HepG2 (cell line): Measurements from ENCODE around the gene SYDE2. TPM values are rescaled to one million over a fixed set of nuclear protein-coding genes. Genes with fewer than 3 reads are reported as not detected.

Experiments
- ASH2L ChIP-seq: fragments of 300-600, 200-600 bp; sonication (generic); IDR thresholded peaks from 2 replicates; pipeline ENCODE4 v1.7.0; 2017; ENCODE audit warnings: low read depth, mild to moderate bottlenecking, moderate library complexity, mixed read lengths, low read length; ENCODE audit not compliant: insufficient read length
- CBX5 ChIP-seq: sonication (generic); formaldehyde crosslinking; IDR thresholded peaks from 2 replicates; pipeline ENCODE4 v1.4.0; 2020; ENCODE audit warnings: missing genetic modification reagents, borderline replicate concordance
- CCDC6 ChIP-seq: sonication (generic); formaldehyde crosslinking; IDR thresholded peaks from 2 replicates; pipeline ENCODE4 v1.8.1; 2022; ENCODE audit warnings: mild to moderate bottlenecking, missing genetic modification reagents, moderate library complexity
- MED1 ChIP-seq: sonication (generic); formaldehyde crosslinking; IDR thresholded peaks from 2 replicates; pipeline ENCODE4 v1.4.0; 2020; ENCODE audit warnings: missing genetic modification reagents
- NFATC3 ChIP-seq: sonication (generic); formaldehyde crosslinking; IDR thresholded peaks from 2 replicates; pipeline ENCODE4 v1.5.1; 2020; ENCODE audit warnings: mild to moderate bottlenecking, missing genetic modification reagents
- PAX8 ChIP-seq: sonication (generic); formaldehyde crosslinking; IDR thresholded peaks from 2 replicates; pipeline ENCODE4 v1.8.0; 2022; ENCODE audit warnings: mild to moderate bottlenecking, missing genetic modification reagents, borderline replicate concordance
- RAD51 ChIP-seq: fragments of 450-650 bp; IDR thresholded peaks from 2 replicates; pipeline ENCODE4 v1.6.1; 2016; ENCODE audit warnings: borderline replicate concordance
- SKI ChIP-seq: fragments of 450-650 bp; IDR thresholded peaks from one replicate; pipeline ENCODE4 v1.6.1; 2018; ENCODE audit warnings: mild to moderate bottlenecking; ENCODE audit not compliant: partially characterized antibody
- SYNCRIP ChIP-seq: fragments of 200-400 bp; formaldehyde crosslinking; IDR thresholded peaks from 2 replicates; pipeline ENCODE4 v1.6.1; 2018; ENCODE audit warnings: mild to moderate bottlenecking, low read depth, low read length; ENCODE audit not compliant: insufficient read depth
- TBX2 ChIP-seq: sonication (generic); formaldehyde crosslinking; IDR thresholded peaks from 2 replicates; pipeline ENCODE4 v1.5.0; 2020; ENCODE audit warnings: missing genetic modification reagents, mild to moderate bottlenecking, borderline replicate concordance
- ZMYM4 ChIP-seq: sonication (generic); formaldehyde crosslinking; IDR thresholded peaks from 2 replicates; pipeline ENCODE4 v1.8.1; 2023; ENCODE audit warnings: mild to moderate bottlenecking, missing genetic modification reagents
- ZNF205 ChIP-seq: IDR thresholded peaks from 2 replicates; pipeline ENCODE4 v1.6.1; 2018; ENCODE audit warnings: missing biosample characterization, missing genetic modification reagents
- ZNF235 ChIP-seq: sonication (generic); formaldehyde crosslinking; IDR thresholded peaks from 2 replicates; pipeline ENCODE4 v1.8.1; 2023; ENCODE audit warnings: mild to moderate bottlenecking, missing genetic modification reagents, borderline replicate concordance
- ZNF274 ChIP-seq: sonication (generic); formaldehyde crosslinking; IDR thresholded peaks from 2 replicates; pipeline ENCODE4 v1.5.1; 2020; ENCODE audit warnings: mild to moderate bottlenecking, missing genetic modification reagents
- ZNF30 ChIP-seq: sonication (generic); formaldehyde crosslinking; IDR thresholded peaks from 2 replicates; pipeline ENCODE4 v1.5.0; 2020; ENCODE audit warnings: mild to moderate bottlenecking, missing genetic modification reagents
- ZNF34 ChIP-seq: sonication (generic); formaldehyde crosslinking; IDR thresholded peaks from 2 replicates; pipeline ENCODE4 v1.4.0; 2020; ENCODE audit warnings: mild to moderate bottlenecking, missing genetic modification reagents, borderline replicate concordance
- ZNF546 ChIP-seq: sonication (generic); formaldehyde crosslinking; conservative IDR thresholded peaks from 2 replicates; pipeline ENCODE4 v1.8.1; 2023; ENCODE audit warnings: mild to moderate bottlenecking, missing genetic modification reagents
- ZNF660 ChIP-seq: sonication (generic); formaldehyde crosslinking; IDR thresholded peaks from 2 replicates; pipeline ENCODE4 v1.5.1; 2020; ENCODE audit warnings: mild to moderate bottlenecking, low read depth, missing genetic modification reagents, borderline replicate concordance
- ZNF709 ChIP-seq: sonication (generic); formaldehyde crosslinking; IDR thresholded peaks from 2 replicates; pipeline ENCODE4 v1.5.0; 2020; ENCODE audit warnings: mild to moderate bottlenecking, missing genetic modification reagents
- ZNF790 ChIP-seq: sonication (generic); formaldehyde crosslinking; IDR thresholded peaks from 2 replicates; pipeline ENCODE4 v1.8.0; 2022; ENCODE audit warnings: missing genetic modification reagents, mild to moderate bottlenecking, borderline replicate concordance
- polyA plus RNA-seq, 8 experiments: library from polyadenylated mRNA; depleted of rRNA in 3 of 8; stranded (reverse) in 7 of 8; unstranded in 1 of 8; fragments of >200 nt; fragmentation: Illumina TruSeq in 4 of 8; extraction: Trizol in 4 of 8; gene quantifications; 2 replicates each; pipeline versions ENCODE4 v1.2.1 to v1.2.3, GENCODE V29; 2011 to 2016; ENCODE audit warnings: low read depth in 4 of 8, missing spikeins in 1 of 8, mixed read lengths in 1 of 8; ENCODE audit not compliant: insufficient read depth in 1 of 8
- total RNA-seq, 5 experiments: library from RNA; depleted of rRNA; stranded (reverse); fragments of >200 nt; fragmentation: Illumina TruSeq; extraction: Trizol; gene quantifications; 2 replicates each; pipeline ENCODE4 v1.2.3, GENCODE V29; 2016; ENCODE audit warnings: low read depth in 1 of 5
- TF ChIP-seq, protein P1 (sequence below): sonication (generic); formaldehyde crosslinking; IDR thresholded peaks from 2 replicates; pipeline ENCODE4 v1.8.1; 2023; ENCODE audit warnings: missing genetic modification reagents, mild to moderate bottlenecking, borderline replicate concordance
- TF ChIP-seq, protein P2 (sequence below): sonication (generic); formaldehyde crosslinking; conservative IDR thresholded peaks from 2 replicates; pipeline ENCODE4 v1.8.0; 2022; ENCODE audit warnings: mild to moderate bottlenecking, moderate library complexity, missing genetic modification reagents
- TF ChIP-seq, protein P3 (sequence below): IDR thresholded peaks from 2 replicates; pipeline ENCODE4 v1.6.1; 2012; ENCODE audit warnings: low read length, improper control_type of control experiment
- TF ChIP-seq, protein P4 (sequence below): sonication (generic); formaldehyde crosslinking; IDR thresholded peaks from 2 replicates; pipeline ENCODE4 v1.4.0; 2020; ENCODE audit warnings: missing genetic modification reagents

The SYDE2 gene
- total and polyA plus RNA-seq, 2 of the 13 experiments (the other 11 are each of a cell fraction or from before 2014, with no cell fraction given): 1.8 to 5.3 TPM

DNA sequence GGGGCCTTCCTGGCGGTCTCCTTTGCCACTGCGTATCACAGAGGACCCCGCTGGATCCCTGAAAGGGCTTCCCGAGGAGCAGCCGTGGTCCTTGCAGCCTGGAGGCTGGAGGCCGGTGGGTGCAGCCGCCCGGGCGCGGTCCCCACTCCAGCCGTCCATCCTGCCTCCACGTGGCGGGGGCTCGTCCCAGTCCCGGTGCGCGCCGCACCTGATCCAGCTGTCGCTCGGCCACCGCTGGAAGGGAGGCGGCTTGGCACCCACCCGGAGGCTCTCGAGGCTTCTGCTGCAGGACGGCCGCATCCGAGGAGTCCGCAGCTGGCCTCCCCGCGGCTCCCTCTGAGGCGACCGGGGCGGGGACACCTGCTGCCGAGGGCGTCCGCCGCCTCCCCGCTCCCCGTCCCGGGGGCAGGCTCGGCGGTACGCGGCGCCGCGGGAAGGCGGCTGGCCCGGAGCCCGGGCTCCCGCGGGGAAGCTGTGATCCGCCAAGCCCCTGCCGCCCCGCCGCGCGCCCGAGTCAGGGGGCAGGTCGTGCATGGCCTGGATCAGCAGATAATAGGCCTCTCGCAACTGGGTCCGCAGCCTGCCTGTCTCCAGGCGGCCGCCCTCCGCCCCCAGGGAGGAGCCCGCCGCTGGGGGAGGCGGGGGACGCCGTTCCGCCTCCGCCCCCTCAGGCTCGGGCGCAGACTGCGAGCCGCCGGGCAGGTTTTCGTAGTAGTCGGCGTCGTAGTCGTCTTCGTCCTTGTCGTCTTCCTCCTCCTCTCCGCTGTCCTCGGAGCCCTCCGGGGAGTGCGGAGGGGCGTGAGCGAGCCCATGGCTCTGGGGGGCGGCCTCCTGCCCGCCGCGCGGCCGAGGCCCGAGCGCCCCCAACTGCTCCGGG lies at the start of gene SYDE2 (continued):
- TF ChIP-seq ZNF30 (CRISPR knock-in tag): no peak
- TF ChIP-seq ZNF274 (CRISPR knock-in tag): 0 out of 2 replicates have a peak, but pooled peaks have one; percentile 2
- TF ChIP-seq ZNF205: no peak
- TF ChIP-seq, protein P1, sequence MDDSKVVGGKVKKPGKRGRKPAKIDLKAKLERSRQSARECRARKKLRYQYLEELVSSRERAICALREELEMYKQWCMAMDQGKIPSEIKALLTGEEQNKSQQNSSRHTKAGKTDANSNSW: no peak
- no peak; the same call in 1 of the 2 replicates for TF ChIP-seq CBX5 (CRISPR knock-in tag)
- no peak for TF ChIP-seq RAD51
- TF ChIP-seq, protein P2, sequence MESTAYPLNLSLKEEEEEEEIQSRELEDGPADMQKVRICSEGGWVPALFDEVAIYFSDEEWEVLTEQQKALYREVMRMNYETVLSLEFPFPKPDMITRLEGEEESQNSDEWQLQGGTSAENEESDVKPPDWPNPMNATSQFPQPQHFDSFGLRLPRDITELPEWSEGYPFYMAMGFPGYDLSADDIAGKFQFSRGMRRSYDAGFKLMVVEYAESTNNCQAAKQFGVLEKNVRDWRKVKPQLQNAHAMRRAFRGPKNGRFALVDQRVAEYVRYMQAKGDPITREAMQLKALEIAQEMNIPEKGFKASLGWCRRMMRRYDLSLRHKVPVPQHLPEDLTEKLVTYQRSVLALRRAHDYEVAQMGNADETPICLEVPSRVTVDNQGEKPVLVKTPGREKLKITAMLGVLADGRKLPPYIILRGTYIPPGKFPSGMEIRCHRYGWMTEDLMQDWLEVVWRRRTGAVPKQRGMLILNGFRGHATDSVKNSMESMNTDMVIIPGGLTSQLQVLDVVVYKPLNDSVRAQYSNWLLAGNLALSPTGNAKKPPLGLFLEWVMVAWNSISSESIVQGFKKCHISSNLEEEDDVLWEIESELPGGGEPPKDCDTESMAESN (CRISPR knock-in tag): no peak; the same call in 1 of the 2 replicates
- no peak for TF ChIP-seq PAX8 (CRISPR knock-in tag)
- TF ChIP-seq ZNF660 (CRISPR knock-in tag): no peak
- TF ChIP-seq TBX2 (CRISPR knock-in tag): peak; percentile 22; the same call in 1 of the 2 replicates
- peak; percentile 78 for TF ChIP-seq ASH2L
- TF ChIP-seq NFATC3: no peak
- TF ChIP-seq CCDC6 (CRISPR knock-in tag): no peak
- TF ChIP-seq, protein P3, sequence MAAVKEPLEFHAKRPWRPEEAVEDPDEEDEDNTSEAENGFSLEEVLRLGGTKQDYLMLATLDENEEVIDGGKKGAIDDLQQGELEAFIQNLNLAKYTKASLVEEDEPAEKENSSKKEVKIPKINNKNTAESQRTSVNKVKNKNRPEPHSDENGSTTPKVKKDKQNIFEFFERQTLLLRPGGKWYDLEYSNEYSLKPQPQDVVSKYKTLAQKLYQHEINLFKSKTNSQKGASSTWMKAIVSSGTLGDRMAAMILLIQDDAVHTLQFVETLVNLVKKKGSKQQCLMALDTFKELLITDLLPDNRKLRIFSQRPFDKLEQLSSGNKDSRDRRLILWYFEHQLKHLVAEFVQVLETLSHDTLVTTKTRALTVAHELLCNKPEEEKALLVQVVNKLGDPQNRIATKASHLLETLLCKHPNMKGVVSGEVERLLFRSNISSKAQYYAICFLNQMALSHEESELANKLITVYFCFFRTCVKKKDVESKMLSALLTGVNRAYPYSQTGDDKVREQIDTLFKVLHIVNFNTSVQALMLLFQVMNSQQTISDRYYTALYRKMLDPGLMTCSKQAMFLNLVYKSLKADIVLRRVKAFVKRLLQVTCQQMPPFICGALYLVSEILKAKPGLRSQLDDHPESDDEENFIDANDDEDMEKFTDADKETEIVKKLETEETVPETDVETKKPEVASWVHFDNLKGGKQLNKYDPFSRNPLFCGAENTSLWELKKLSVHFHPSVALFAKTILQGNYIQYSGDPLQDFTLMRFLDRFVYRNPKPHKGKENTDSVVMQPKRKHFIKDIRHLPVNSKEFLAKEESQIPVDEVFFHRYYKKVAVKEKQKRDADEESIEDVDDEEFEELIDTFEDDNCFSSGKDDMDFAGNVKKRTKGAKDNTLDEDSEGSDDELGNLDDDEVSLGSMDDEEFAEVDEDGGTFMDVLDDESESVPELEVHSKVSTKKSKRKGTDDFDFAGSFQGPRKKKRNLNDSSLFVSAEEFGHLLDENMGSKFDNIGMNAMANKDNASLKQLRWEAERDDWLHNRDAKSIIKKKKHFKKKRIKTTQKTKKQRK: no peak
- 0 out of 2 replicates have a peak, but pooled peaks have one; percentile 20 for TF ChIP-seq MED1 (CRISPR knock-in tag)
- TF ChIP-seq ZNF546 (CRISPR knock-in tag): peak; percentile 7; the same call in 1 of the 2 replicates
- TF ChIP-seq ZNF34 (CRISPR knock-in tag): no peak
- peak; percentile 71 for TF ChIP-seq SKI
- 0 out of 2 replicates have a peak, but pooled peaks have one; percentile 36 for TF ChIP-seq ZNF235 (CRISPR knock-in tag)
- no peak; the same call in 1 of the 2 replicates for TF ChIP-seq ZNF709 (CRISPR knock-in tag)
- TF ChIP-seq ZMYM4 (CRISPR knock-in tag): peak; percentile 70
- TF ChIP-seq, protein P4, sequence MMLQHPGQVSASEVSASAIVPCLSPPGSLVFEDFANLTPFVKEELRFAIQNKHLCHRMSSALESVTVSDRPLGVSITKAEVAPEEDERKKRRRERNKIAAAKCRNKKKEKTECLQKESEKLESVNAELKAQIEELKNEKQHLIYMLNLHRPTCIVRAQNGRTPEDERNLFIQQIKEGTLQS (CRISPR knock-in tag): no peak
- peak; percentile 14; the same call in 1 of the 2 replicates for TF ChIP-seq ZNF790 (CRISPR knock-in tag)
- TF ChIP-seq SYNCRIP: no peak
